Liver (tissue), 9 donors: Measurements from ENCODE around the gene E2F8. TPM values are rescaled to one million over a fixed set of nuclear protein-coding genes. Genes with fewer than 3 reads are reported as not detected.

Experiments used
- DNase-seq: peaks from one replicate; pipeline ENCODE4 v3.0.0-alpha.2; 2017; ENCODE audit warnings: low spot score
- H3K27ac ChIP-seq, 2 donors: one replicate each; pipeline ENCODE4 v1.7.0; 2013; ENCODE audit warnings: inconsistent platforms in 2 of 2, low read length in 2 of 2, control low read depth in 1 of 2, low read depth in 1 of 2, mild to moderate bottlenecking in 1 of 2
- H3K27me3 ChIP-seq, 4 donors: one replicate each; pipeline versions ENCODE4 v1.6.1 to v1.7.0; 2013; ENCODE audit warnings: low read length in 3 of 4, inconsistent platforms in 1 of 4, mild to moderate bottlenecking in 1 of 4, moderate library complexity in 1 of 4; ENCODE audit not compliant: control insufficient read depth in 4 of 4, insufficient read depth in 4 of 4
- H3K36me3 ChIP-seq, 4 donors: one replicate each; pipeline versions ENCODE4 v1.6.1 to v1.7.0; 2013; ENCODE audit warnings: low read length in 3 of 4, mild to moderate bottlenecking in 3 of 4, low read depth in 1 of 4, moderate library complexity in 1 of 4; ENCODE audit not compliant: control insufficient read depth in 4 of 4, insufficient read depth in 3 of 4
- H3K4me1 ChIP-seq, 4 donors: one replicate each; pipeline versions ENCODE4 v1.6.1 to v1.7.0; 2013; ENCODE audit warnings: low read length in 3 of 4, mild to moderate bottlenecking in 3 of 4, moderate library complexity in 1 of 4; ENCODE audit not compliant: control insufficient read depth in 4 of 4, insufficient read depth in 4 of 4
- H3K4me3 ChIP-seq, 3 donors: one replicate each; pipeline versions ENCODE4 v1.6.1 to v1.7.0; 2013; ENCODE audit warnings: low read length in 3 of 3, control low read depth in 1 of 3, low read depth in 1 of 3, mild to moderate bottlenecking in 1 of 3
- H3K9ac ChIP-seq, 2 donors: one replicate each; pipeline ENCODE4 v1.7.0; 2013; ENCODE audit warnings: low read length in 2 of 2, mild to moderate bottlenecking in 2 of 2, moderate library complexity in 2 of 2, control low read depth in 1 of 2, low read depth in 1 of 2
- H3K9me3 ChIP-seq, 4 donors: one replicate each; pipeline versions ENCODE4 v1.6.1 to v1.7.0; 2013; ENCODE audit warnings: low read length in 3 of 4; ENCODE audit not compliant: control insufficient read depth in 4 of 4
- EGR1 ChIP-seq, 2 donors: IDR thresholded peaks; 2 replicates each; pipeline ENCODE4 v1.6.1; 2016 to 2018; ENCODE audit warnings: antibody characterized with exemption in 2 of 2, low read depth in 2 of 2
- FOXA2 ChIP-seq: IDR thresholded peaks from 2 replicates; pipeline ENCODE4 v1.6.1; 2016; ENCODE audit warnings: antibody characterized with exemption
- GABPA ChIP-seq, 2 donors: IDR thresholded peaks in 1 of 2; conservative IDR thresholded peaks in 1 of 2; 2 replicates each; pipeline ENCODE4 v1.6.1; 2016; ENCODE audit warnings: antibody characterized with exemption in 2 of 2, mild to moderate bottlenecking in 1 of 2, moderate library complexity in 1 of 2
- HNF4A ChIP-seq, 2 donors: conservative IDR thresholded peaks; 2 replicates each; pipeline ENCODE4 v1.6.1; 2016; ENCODE audit warnings: antibody characterized with exemption in 2 of 2, mild to moderate bottlenecking in 2 of 2
- HNF4G ChIP-seq: IDR thresholded peaks from 2 replicates; pipeline ENCODE4 v1.6.1; 2016; ENCODE audit warnings: antibody characterized with exemption
- JUND ChIP-seq, 2 donors: IDR thresholded peaks; 2 replicates each; pipeline ENCODE4 v1.6.1; 2016; ENCODE audit warnings: antibody characterized with exemption in 2 of 2
- NR2F2 ChIP-seq: IDR thresholded peaks from 2 replicates; pipeline ENCODE4 v1.6.1; 2016; ENCODE audit warnings: antibody characterized with exemption
- RAD21 ChIP-seq, 2 donors: IDR thresholded peaks; 2 replicates each; pipeline ENCODE4 v1.6.1; 2016; ENCODE audit warnings: antibody characterized with exemption in 2 of 2, mild to moderate bottlenecking in 2 of 2
- RXRA ChIP-seq, 2 donors: IDR thresholded peaks; 2 replicates each; pipeline ENCODE4 v1.6.1; 2017 to 2018; ENCODE audit warnings: antibody characterized with exemption in 2 of 2, mild to moderate bottlenecking in 1 of 2
- SP1 ChIP-seq: IDR thresholded peaks from 2 replicates; pipeline ENCODE4 v1.6.1; 2018; ENCODE audit warnings: antibody characterized with exemption, mild to moderate bottlenecking
- YY1 ChIP-seq: IDR thresholded peaks from 2 replicates; pipeline ENCODE4 v1.6.1; 2016; ENCODE audit warnings: antibody characterized with exemption, mild to moderate bottlenecking
- WGBS: extraction: QIAGEN DNeasy Blood & Tissue Kit; methylation state at CpG from one replicate; pipeline ENCODE4 v1.1.7; 2013; 5-methylcytosine and 5-hydroxymethylcytosine counted together
- polyA plus RNA-seq, 2 donors: library from polyadenylated mRNA; stranded (reverse) in 1 of 2; unstranded in 1 of 2; fragments of 200-250 nt in 1 of 2; fragments of >200 nt in 1 of 2; fragmentation: Nextera tagmentation in 1 of 2; extraction: Ambion mirVana in 1 of 2; gene quantifications; one replicate each; pipeline versions ENCODE4 v1.2.1 to v1.2.3, GENCODE V29; 2013 to 2015
- total RNA-seq, 2 donors: library from RNA; depleted of rRNA; stranded (reverse); fragments of >200 nt; gene quantifications; one replicate each; pipeline ENCODE4 v1.2.3, GENCODE V29; 2014
- TF ChIP-seq, protein P1 (sequence below): IDR thresholded peaks from 2 replicates; pipeline ENCODE4 v1.6.1; 2016; ENCODE audit warnings: antibody characterized with exemption
- TF ChIP-seq, protein P2 (sequence below): IDR thresholded peaks from 2 replicates; pipeline ENCODE4 v1.6.1; 2016; ENCODE audit warnings: antibody characterized with exemption
- TF ChIP-seq, protein P3 (sequence below): IDR thresholded peaks from 2 replicates; pipeline ENCODE4 v1.6.1; 2016; ENCODE audit warnings: antibody characterized with exemption
- TF ChIP-seq, protein P4 (sequence below): fragments of 150-350 bp; IDR thresholded peaks from 2 replicates; pipeline ENCODE4 v1.5.1; 2017; ENCODE audit warnings: improper control_type of control experiment, low read depth, low read length; ENCODE audit not compliant: missing input control
- TF ChIP-seq, protein P5 (sequence below): IDR thresholded peaks from 2 replicates; pipeline ENCODE4 v1.6.1; 2016; ENCODE audit warnings: antibody characterized with exemption, mild to moderate bottlenecking
- donor health status: healthy.
- donor health status: healthy.
- donor health status: healthy.
- donor health status: healthy.
- donor health status: healthy.

The E2F8 gene
- total and polyA plus RNA-seq, 4 donors, result 0.14 to 9.6 (median 0.66) TPM; not detected in 1

DNA sequence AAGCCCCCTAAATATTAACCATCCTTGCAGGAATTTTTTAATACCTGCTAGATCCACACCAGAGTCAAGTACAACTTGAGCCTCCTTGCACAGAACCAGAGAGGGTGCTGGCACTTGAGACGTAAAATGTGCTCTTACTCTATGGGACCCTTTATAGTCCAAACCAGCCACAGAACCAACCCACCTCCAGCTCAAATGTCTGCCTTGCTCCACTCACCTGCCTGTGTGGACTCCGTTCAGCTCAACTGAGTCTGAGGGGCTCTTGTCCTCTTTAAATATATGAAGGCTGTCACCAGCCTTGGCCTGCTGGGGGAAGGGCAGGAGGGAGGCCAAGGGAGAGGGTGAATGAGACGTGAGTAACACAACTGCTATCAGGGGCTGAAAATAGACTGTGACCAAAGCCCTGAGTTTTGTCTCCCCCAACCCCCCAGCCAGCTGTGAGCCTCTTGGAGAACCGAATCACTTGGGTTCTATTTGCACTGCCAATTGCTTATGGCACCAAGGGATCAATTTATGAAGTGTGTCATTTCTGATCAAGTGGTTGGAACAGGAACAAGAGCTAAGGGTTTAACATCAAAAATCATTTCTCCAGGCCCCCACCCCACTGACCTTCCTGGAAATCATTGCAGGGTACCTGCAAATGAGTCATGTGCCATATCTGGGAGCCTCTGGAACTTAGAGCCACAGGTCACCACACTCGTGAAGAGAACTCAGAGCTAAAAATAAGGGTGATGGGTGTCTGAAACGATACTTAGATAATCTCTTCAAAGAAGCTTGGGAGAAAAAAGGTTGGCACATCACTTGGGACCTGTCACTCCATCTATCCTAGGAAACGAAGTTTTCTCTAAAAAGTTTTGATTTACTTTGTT is 38.8 kb downstream of the E2F8 start, which contains the start of gene CSRP3:
TSS of gene CSRP3 (minus strand) at position 247 of the 869 bp plus-strand sequence. CDS start 9,535 bp downstream, outside the sequence.
- Histone ChIP-seq H3K9ac (no peak within 1 kb of the TSS), H3K36me3 (no peaks in the 10 kb centered on the region), H3K27ac (no peak within 1 kb of the TSS), H3K27me3 (no peaks in the 10 kb centered on the region), H3K9me3 (no peaks in the 10 kb centered on the region), H3K4me3 (no peak within 1 kb of the TSS), H3K4me1 (no peaks in the 10 kb centered on the region)
- no peak for DNase-seq
- 75% methylated on average over 7 of the region's 7 CpGs for WGBS
- no peak for TF ChIP-seq RAD21 (IDR thresholded peaks at IDR 0.05)
- TF ChIP-seq, protein P1, sequence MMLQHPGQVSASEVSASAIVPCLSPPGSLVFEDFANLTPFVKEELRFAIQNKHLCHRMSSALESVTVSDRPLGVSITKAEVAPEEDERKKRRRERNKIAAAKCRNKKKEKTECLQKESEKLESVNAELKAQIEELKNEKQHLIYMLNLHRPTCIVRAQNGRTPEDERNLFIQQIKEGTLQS, result no peak

DNA sequence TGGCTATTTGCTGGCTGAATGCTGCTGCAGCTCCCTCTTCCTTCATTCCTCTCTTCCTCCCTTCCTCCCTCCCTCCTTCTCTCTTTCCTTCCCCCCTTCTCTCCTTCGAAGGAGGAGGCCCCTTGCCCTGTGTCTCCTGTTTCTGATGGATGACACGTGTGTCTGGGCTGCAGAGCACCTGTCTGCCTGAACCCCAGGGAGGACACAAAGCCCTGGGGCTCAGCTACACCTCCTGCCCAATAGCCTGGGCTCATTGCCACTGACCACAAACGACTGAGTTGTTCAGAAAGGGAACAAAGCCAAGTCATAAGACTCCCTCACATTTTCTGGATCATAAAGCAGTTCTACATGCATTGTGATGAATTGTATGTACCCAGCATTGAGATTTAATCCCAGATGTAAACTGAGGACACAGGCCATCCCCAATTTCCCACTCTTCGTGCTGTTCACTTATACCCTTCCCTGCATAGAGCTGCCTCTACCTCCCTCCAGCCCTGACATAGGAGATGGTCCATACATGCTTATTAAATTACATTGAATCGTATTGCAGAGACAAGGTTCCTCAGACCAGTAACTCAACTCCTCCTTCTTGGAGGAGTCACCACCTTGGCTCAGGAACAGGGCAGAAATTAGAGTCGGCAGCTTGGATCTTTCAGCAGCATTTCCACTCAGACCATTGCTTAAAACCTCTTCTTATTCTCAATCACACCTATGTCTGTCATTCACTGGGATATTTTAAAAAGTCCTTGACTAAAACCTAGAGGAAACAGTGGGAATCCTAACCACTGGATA is 40.1 kb downstream of the E2F8 start:
- H3K9ac ChIP-seq, result no peak overlapping the region
- no peak overlapping the region for H3K4me3 ChIP-seq
- no peaks in the 10 kb centered on the region for H3K9me3 ChIP-seq
- DNase-seq, result no peak
- H3K27ac ChIP-seq, result no peak overlapping the region
- no peaks in the 10 kb centered on the region for H3K27me3 ChIP-seq
- 49% methylated on average over 6 of the region's 6 CpGs for WGBS
- H3K4me1 ChIP-seq, result no peaks in the 10 kb centered on the region
- H3K36me3 ChIP-seq, result no peaks in the 10 kb centered on the region
- TF ChIP-seq NR2F2 (no peak), EGR1 (IDR thresholded peaks at IDR 0.05; ENCODE audit: low read depth in 2 of 2) (no peak), GABPA (IDR thresholded peaks at IDR 0.05 in 1 of 2, conservative IDR thresholded peaks at IDR 0.05 in 1 of 2) (no peak), RXRA (IDR thresholded peaks at IDR 0.05) (no peak), RAD21 (IDR thresholded peaks at IDR 0.05) (no peak), JUND (IDR thresholded peaks at IDR 0.05) (no peak), YY1 (no peak), HNF4G (no peak), FOXA2 (no peak), HNF4A (conservative IDR thresholded peaks at IDR 0.05) (no peak), SP1 (no peak)
- TF ChIP-seq, protein P2, sequence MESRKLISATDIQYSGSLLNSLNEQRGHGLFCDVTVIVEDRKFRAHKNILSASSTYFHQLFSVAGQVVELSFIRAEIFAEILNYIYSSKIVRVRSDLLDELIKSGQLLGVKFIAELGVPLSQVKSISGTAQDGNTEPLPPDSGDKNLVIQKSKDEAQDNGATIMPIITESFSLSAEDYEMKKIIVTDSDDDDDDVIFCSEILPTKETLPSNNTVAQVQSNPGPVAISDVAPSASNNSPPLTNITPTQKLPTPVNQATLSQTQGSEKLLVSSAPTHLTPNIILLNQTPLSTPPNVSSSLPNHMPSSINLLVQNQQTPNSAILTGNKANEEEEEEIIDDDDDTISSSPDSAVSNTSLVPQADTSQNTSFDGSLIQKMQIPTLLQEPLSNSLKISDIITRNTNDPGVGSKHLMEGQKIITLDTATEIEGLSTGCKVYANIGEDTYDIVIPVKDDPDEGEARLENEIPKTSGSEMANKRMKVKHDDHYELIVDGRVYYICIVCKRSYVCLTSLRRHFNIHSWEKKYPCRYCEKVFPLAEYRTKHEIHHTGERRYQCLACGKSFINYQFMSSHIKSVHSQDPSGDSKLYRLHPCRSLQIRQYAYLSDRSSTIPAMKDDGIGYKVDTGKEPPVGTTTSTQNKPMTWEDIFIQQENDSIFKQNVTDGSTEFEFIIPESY, result no peak
- TF ChIP-seq, protein P1, result no peak
- TF ChIP-seq, protein P3, sequence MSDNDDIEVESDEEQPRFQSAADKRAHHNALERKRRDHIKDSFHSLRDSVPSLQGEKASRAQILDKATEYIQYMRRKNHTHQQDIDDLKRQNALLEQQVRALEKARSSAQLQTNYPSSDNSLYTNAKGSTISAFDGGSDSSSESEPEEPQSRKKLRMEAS, result no peak
- TF ChIP-seq, protein P4, sequence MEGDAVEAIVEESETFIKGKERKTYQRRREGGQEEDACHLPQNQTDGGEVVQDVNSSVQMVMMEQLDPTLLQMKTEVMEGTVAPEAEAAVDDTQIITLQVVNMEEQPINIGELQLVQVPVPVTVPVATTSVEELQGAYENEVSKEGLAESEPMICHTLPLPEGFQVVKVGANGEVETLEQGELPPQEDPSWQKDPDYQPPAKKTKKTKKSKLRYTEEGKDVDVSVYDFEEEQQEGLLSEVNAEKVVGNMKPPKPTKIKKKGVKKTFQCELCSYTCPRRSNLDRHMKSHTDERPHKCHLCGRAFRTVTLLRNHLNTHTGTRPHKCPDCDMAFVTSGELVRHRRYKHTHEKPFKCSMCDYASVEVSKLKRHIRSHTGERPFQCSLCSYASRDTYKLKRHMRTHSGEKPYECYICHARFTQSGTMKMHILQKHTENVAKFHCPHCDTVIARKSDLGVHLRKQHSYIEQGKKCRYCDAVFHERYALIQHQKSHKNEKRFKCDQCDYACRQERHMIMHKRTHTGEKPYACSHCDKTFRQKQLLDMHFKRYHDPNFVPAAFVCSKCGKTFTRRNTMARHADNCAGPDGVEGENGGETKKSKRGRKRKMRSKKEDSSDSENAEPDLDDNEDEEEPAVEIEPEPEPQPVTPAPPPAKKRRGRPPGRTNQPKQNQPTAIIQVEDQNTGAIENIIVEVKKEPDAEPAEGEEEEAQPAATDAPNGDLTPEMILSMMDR, result no peak
- TF ChIP-seq, protein P5, sequence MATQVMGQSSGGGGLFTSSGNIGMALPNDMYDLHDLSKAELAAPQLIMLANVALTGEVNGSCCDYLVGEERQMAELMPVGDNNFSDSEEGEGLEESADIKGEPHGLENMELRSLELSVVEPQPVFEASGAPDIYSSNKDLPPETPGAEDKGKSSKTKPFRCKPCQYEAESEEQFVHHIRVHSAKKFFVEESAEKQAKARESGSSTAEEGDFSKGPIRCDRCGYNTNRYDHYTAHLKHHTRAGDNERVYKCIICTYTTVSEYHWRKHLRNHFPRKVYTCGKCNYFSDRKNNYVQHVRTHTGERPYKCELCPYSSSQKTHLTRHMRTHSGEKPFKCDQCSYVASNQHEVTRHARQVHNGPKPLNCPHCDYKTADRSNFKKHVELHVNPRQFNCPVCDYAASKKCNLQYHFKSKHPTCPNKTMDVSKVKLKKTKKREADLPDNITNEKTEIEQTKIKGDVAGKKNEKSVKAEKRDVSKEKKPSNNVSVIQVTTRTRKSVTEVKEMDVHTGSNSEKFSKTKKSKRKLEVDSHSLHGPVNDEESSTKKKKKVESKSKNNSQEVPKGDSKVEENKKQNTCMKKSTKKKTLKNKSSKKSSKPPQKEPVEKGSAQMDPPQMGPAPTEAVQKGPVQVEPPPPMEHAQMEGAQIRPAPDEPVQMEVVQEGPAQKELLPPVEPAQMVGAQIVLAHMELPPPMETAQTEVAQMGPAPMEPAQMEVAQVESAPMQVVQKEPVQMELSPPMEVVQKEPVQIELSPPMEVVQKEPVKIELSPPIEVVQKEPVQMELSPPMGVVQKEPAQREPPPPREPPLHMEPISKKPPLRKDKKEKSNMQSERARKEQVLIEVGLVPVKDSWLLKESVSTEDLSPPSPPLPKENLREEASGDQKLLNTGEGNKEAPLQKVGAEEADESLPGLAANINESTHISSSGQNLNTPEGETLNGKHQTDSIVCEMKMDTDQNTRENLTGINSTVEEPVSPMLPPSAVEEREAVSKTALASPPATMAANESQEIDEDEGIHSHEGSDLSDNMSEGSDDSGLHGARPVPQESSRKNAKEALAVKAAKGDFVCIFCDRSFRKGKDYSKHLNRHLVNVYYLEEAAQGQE, result no peak
